ENCODE results near the gene PTPRM. TPM values are rescaled to one million over a fixed set of nuclear protein-coding genes. Genes with fewer than 3 reads are reported as not detected.
A peak's percentile ranks its signal among the peaks of the same experiment; 100 is the strongest.

Gene PTPRM
- total RNA-seq, 4 donors from 2014 or later = 81.5 to 98.9 (median 86.8) TPM

GRCh38 chr18:7524786-7525185, 42.3 kb upstream of the PTPRM start:
- WGBS, 2 donors (ENCODE audit: low coverage in 1 of 2) = 39 to 43% methylated on average over 2 of the region's 2 CpGs
- ATAC-seq = peak; percentile 46
- Histone ChIP-seq H3K36me3 (no peaks in the 10 kb centered on the region), H3K4me1 (peaks cover 0 to 10% (median 0%) of the 10 kb centered on the region in 3 donors), H3K27me3 (no peaks in the 10 kb centered on the region), H3K9me3 (no peaks in the 10 kb centered on the region), H3K27ac (peak overlapping the region in 3 of 4 donors; percentile 8 to 45 (median 40)), H3K4me3 (no peak overlapping the region)
- no peak for TF ChIP-seq POLR2A (IDR thresholded peaks at IDR 0.05)
- TF ChIP-seq POLR2AphosphoS5 (IDR thresholded peaks at IDR 0.05) = no peak
- TF ChIP-seq CTCF (IDR thresholded peaks at IDR 0.05) = no peak
- TF ChIP-seq EP300 (IDR thresholded peaks at IDR 0.05) = no peak

DNA sequence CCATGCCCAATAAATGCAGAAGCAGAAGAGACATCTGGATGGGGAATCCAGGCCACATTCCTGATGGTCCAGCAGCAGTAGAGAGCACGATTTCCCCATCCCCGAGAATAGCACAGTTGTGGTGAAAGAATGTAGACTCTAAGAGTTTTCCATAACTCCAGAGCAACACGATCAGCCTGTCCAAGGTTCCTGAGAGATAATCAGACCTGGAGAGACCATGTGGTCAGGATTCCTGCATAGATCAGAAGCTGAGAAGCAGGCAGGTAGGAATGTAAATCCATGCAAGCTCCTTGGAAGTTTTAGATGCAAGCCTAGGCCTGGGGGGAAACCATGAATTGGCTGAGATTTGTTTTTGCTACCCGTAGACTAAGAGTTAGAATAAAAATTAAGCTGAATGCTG, 34.2 kb upstream of the PTPRM start:
- WGBS, 2 donors (ENCODE audit: low coverage in 1 of 2) = 54 to 76% methylated on average over 3 to 4 of the region's 4 CpGs

GRCh38 chr18:7535436-7536205, 31.5 kb upstream of the PTPRM start:
- Histone ChIP-seq H3K4me1 (no peaks in the 10 kb centered on the region), H3K4me3 (no peak overlapping the region), H3K27ac (no peak overlapping the region), H3K9me3 (peaks cover 0 to 11% (median 0%) of the 10 kb centered on the region in 3 donors), H3K36me3 (no peaks in the 10 kb centered on the region), H3K27me3 (no peaks in the 10 kb centered on the region)
- TF ChIP-seq CTCF (IDR thresholded peaks at IDR 0.05) (no peak), EP300 (IDR thresholded peaks at IDR 0.05) (no peak), POLR2AphosphoS5 (IDR thresholded peaks at IDR 0.05) (no peak), POLR2A (IDR thresholded peaks at IDR 0.05) (no peak)
- 91 to 96% methylated on average over 4 to 5 of the region's 5 CpGs for WGBS, 2 donors (ENCODE audit: low coverage in 1 of 2)
- no peak for ATAC-seq

More for the DNA sequence above, 34.2 kb upstream of the PTPRM start:
- ATAC-seq = no peak
- peaks cover 0 to 16% (median 0%) of the 10 kb centered on the region in 3 donors for H3K9me3 ChIP-seq
- H3K27ac ChIP-seq = no peak overlapping the region
- TF ChIP-seq POLR2AphosphoS5 (IDR thresholded peaks at IDR 0.05) = no peak
- no peaks in the 10 kb centered on the region for H3K4me1 ChIP-seq
- no peaks in the 10 kb centered on the region for H3K36me3 ChIP-seq
- no peaks in the 10 kb centered on the region for H3K27me3 ChIP-seq
- no peak overlapping the region for H3K4me3 ChIP-seq

GRCh38 chr18:7537145-7537544, 30.0 kb upstream of the PTPRM start:
- no peaks in the 10 kb centered on the region for H3K27me3 ChIP-seq
- no peaks in the 10 kb centered on the region for H3K36me3 ChIP-seq
- H3K4me1 ChIP-seq = no peaks in the 10 kb centered on the region
- H3K9me3 ChIP-seq = no peaks in the 10 kb centered on the region
- no peak for ATAC-seq
- no CpG with 5 or more reads among the region's 1 CpG for WGBS, 2 donors (ENCODE audit: low coverage in 1 of 2)
- no peak overlapping the region for H3K4me3 ChIP-seq
- H3K27ac ChIP-seq = no peak overlapping the region
- TF ChIP-seq CTCF (IDR thresholded peaks at IDR 0.05) (no peak), POLR2A (IDR thresholded peaks at IDR 0.05) (no peak)

- H3K4me3 ChIP-seq = no peak overlapping the region
- H3K4me1 ChIP-seq = no peaks in the 10 kb centered on the region
- H3K27me3 ChIP-seq = no peaks in the 10 kb centered on the region
- TF ChIP-seq POLR2AphosphoS5 (IDR thresholded peaks at IDR 0.05) (no peak), POLR2A (IDR thresholded peaks at IDR 0.05) (no peak), EP300 (IDR thresholded peaks at IDR 0.05) (no peak), CTCF (IDR thresholded peaks at IDR 0.05) (no peak)
- WGBS, 2 donors (ENCODE audit: low coverage in 1 of 2) = 89 to 91% methylated on average over 1 to 4 of the region's 5 CpGs
- H3K36me3 ChIP-seq = no peaks in the 10 kb centered on the region
- no peak for ATAC-seq
- no peak overlapping the region for H3K27ac ChIP-seq
- H3K9me3 ChIP-seq = no peaks in the 10 kb centered on the region
Measured at GRCh38 chr18:7541835-7542234, 25.3 kb upstream of the PTPRM start.

Data from gastroesophageal sphincter (tissue), 4 donors.